Measurements from ENCODE around the gene ARHGEF6. TPM values are rescaled to one million over a fixed set of nuclear protein-coding genes. Genes with fewer than 3 reads are reported as not detected.

The ARHGEF6 gene
- total RNA-seq, 1 donor from 2014 or later, result 37.4 TPM

DNA sequence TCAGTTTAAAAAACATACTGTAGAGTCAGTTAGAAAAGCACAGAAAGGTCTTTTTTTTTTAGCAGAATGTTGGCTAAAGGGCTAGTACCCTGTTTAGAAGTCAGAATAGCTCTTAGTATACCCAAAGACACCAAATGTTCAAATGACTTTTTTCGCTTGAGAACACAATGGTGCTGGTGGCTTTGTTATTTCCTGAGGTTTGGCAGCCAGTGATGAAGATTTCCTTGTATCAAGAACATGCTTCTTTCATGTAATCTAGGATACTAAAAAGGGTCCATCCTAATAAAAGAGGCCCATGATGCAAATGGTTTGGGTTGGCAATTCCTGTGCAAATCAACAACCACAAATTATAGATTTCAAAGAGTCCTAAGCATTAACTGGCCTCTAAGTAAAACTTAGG, 153.8 kb downstream of the ARHGEF6 start:
- H3K4me1 Mint-ChIP-seq, result peaks cover 73% of the 10 kb centered on the region
- intact Hi-C loops (cut with micrococcal nuclease), result loop anchor here (1.0 kb wide), 4 partner anchors 8 to 39 kb away; no protein-coding TSS in a partner anchor
- H3K27me3 Mint-ChIP-seq, result no peaks in the 10 kb centered on the region
- DNase-seq, result peak; percentile 66
- H3K36me3 Mint-ChIP-seq (ENCODE audit: low read depth), result peaks cover 8% of the 10 kb centered on the region
- peak overlapping the region; percentile 96 for H3K27ac Mint-ChIP-seq
- peaks cover 7% of the 10 kb centered on the region for H3K9me3 Mint-ChIP-seq
- H3K4me3 Mint-ChIP-seq, result peak overlapping the region; percentile 45

- Mint-ChIP-seq H3K27me3 (no peaks in the 10 kb centered on the region), H3K4me3 (peak overlapping the region; percentile 45), H3K9me3 (peaks cover 7% of the 10 kb centered on the region), H3K36me3 (ENCODE audit: low read depth) (peaks cover 11% of the 10 kb centered on the region), H3K4me1 (peaks cover 74% of the 10 kb centered on the region), H3K27ac (peak overlapping the region; percentile 96)
- peak; percentile 69 for DNase-seq
- intact Hi-C loops (cut with micrococcal nuclease), result no loop called here
These were observed 154.5 kb downstream of the ARHGEF6 start for GRCh38 chrX:136626237-136626636.

GRCh38 chrX:136625246-136625645, 155.5 kb downstream of the ARHGEF6 start:
- intact Hi-C loops (cut with micrococcal nuclease), result no loop called here
- Mint-ChIP-seq H3K36me3 (ENCODE audit: low read depth) (peaks cover 11% of the 10 kb centered on the region), H3K4me3 (no peak overlapping the region), H3K9me3 (peaks cover 7% of the 10 kb centered on the region), H3K4me1 (peaks cover 70% of the 10 kb centered on the region), H3K27ac (peak overlapping the region; percentile 96), H3K27me3 (no peaks in the 10 kb centered on the region)
- peak; percentile 52 for DNase-seq

GRCh38 chrX:136623396-136623795, 157.3 kb downstream of the ARHGEF6 start:
- Mint-ChIP-seq H3K36me3 (ENCODE audit: low read depth) (peaks cover 11% of the 10 kb centered on the region), H3K4me3 (peak overlapping the region; percentile 50), H3K9me3 (peaks cover 7% of the 10 kb centered on the region), H3K4me1 (peaks cover 69% of the 10 kb centered on the region), H3K27me3 (no peaks in the 10 kb centered on the region), H3K27ac (peak overlapping the region; percentile 80)
- peak; percentile 65 for DNase-seq
- intact Hi-C loops (cut with micrococcal nuclease), result no loop called here

GRCh38 chrX:136622568-136622967, 158.2 kb downstream of the ARHGEF6 start:
- no peak for DNase-seq
- Mint-ChIP-seq H3K36me3 (ENCODE audit: low read depth) (peaks cover 11% of the 10 kb centered on the region), H3K9me3 (peaks cover 7% of the 10 kb centered on the region), H3K4me3 (no peak overlapping the region), H3K27ac (peak overlapping the region; percentile 80), H3K27me3 (no peaks in the 10 kb centered on the region), H3K4me1 (peaks cover 68% of the 10 kb centered on the region)
- intact Hi-C loops (cut with micrococcal nuclease), result no loop called here

DNA sequence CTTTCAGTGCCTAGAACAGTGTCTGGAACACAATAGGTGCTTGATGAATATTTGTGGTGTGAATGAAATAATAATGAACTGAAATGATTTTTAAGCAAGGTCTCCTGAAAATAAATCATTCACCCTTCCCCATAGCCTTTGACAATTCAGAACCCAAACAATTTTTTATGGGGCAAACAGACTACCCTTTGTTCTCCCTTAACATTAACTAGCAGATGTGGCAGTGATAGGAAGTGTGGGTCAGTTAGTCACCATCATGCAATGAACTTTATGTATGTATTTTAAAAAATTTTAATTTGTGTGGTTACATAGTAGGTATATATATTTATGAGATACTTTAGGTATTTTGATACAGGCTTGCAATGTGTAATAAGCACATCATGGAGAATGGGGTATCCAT, 160.0 kb downstream of the ARHGEF6 start:
- Mint-ChIP-seq H3K27ac (peak overlapping the region; percentile 85), H3K9me3 (peaks cover 7% of the 10 kb centered on the region), H3K4me3 (peak overlapping the region; percentile 21), H3K36me3 (ENCODE audit: low read depth) (peaks cover 11% of the 10 kb centered on the region), H3K27me3 (no peaks in the 10 kb centered on the region), H3K4me1 (peaks cover 61% of the 10 kb centered on the region)
- no peak for DNase-seq
- intact Hi-C loops (cut with micrococcal nuclease), result loop anchor here (1.0 to 2.0 kb wide), 2 partner anchors 27 to 36 kb away; no protein-coding TSS in a partner anchor

- intact Hi-C loops (cut with micrococcal nuclease), result loop anchor here (1.0 to 5.0 kb wide), 4 partner anchors 7 to 123 kb away; partner anchors contain the start of gene HTATSF1
- peaks cover 7% of the 10 kb centered on the region for H3K9me3 Mint-ChIP-seq
- peaks cover 61% of the 10 kb centered on the region for H3K4me1 Mint-ChIP-seq
- DNase-seq, result peak; percentile 86
- peak overlapping the region; percentile 57 for H3K4me3 Mint-ChIP-seq
- H3K27me3 Mint-ChIP-seq, result no peaks in the 10 kb centered on the region
- H3K27ac Mint-ChIP-seq, result peak overlapping the region; percentile 85
- H3K36me3 Mint-ChIP-seq (ENCODE audit: low read depth), result peaks cover 11% of the 10 kb centered on the region
These were observed 160.7 kb downstream of the ARHGEF6 start for GRCh38 chrX:136619899-136620505.

- peak; percentile 77 for DNase-seq
- intact Hi-C loops (cut with micrococcal nuclease), result loop anchor here (2.0 to 5.0 kb wide), 2 partner anchors 18 to 120 kb away; partner anchors contain the start of gene HTATSF1
These were observed 163.6 kb downstream of the ARHGEF6 start for GRCh38 chrX:136616987-136617685.

More at GRCh38 chrX:136616987-136617685, 163.6 kb downstream of the ARHGEF6 start:
- H3K27ac Mint-ChIP-seq, result peak overlapping the region; percentile 88
- peaks cover 3% of the 10 kb centered on the region for H3K36me3 Mint-ChIP-seq (ENCODE audit: low read depth)
- H3K4me1 Mint-ChIP-seq, result peaks cover 46% of the 10 kb centered on the region
- no peaks in the 10 kb centered on the region for H3K27me3 Mint-ChIP-seq
- H3K4me3 Mint-ChIP-seq, result peak overlapping the region; percentile 41
- no peaks in the 10 kb centered on the region for H3K9me3 Mint-ChIP-seq

Other genes with a start within 250 kb of the ARHGEF6 start
- gene VGLL1, start 248.7 kb downstream of the ARHGEF6 start, total RNA-seq, result not detected in 2 replicates
- gene CD40LG, start 132.8 kb downstream of the ARHGEF6 start, total RNA-seq, result 178 and 181 TPM in 2 replicates
- gene RBMX, start 99.8 kb upstream of the ARHGEF6 start, total RNA-seq, result 324 and 334 TPM in 2 replicates